NCI-H345 (cell line): ENCODE data around the gene EFNA4.
A peak's percentile ranks its signal among the peaks of the same experiment; 100 is the strongest.

ENCODE experiments used
- DNase-seq: peaks from one replicate; lab custom pipeline; 2025; lab: John Stamatoyannopoulos, UW

EFNA4 gene

DNA sequence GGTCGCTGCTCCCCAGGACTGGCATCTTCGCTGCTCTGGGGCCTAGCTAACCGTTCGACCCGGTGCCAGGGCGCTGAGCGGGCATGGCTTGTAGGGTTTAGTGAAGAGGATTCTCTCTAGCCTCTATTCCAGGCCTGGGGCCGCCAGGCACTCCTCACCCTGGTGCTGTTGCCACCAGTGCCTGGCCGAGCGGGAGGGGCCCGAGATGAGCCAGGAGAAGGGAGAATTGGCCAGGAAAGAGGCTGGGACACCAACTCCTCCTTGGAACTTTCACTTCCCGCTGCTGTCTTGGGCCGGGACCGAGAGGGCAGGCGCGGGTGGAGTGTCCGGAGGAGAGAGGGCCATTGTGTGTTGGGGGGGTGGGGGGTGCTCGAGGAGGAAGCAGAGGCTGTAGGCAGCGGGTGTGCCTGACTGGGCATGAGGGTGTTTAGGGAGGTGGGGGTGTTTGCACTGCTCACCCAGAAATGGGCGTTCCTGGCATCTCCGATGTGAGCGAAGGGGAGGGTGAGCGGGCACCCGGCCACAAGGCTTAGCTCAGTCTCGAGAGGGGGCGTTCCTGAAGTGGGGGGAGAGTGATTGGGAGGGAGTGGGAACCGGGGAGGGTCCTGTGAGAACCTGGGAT lies 11.7 kb upstream of the EFNA4 start:
- peak; percentile 91 for DNase-seq

DNA sequence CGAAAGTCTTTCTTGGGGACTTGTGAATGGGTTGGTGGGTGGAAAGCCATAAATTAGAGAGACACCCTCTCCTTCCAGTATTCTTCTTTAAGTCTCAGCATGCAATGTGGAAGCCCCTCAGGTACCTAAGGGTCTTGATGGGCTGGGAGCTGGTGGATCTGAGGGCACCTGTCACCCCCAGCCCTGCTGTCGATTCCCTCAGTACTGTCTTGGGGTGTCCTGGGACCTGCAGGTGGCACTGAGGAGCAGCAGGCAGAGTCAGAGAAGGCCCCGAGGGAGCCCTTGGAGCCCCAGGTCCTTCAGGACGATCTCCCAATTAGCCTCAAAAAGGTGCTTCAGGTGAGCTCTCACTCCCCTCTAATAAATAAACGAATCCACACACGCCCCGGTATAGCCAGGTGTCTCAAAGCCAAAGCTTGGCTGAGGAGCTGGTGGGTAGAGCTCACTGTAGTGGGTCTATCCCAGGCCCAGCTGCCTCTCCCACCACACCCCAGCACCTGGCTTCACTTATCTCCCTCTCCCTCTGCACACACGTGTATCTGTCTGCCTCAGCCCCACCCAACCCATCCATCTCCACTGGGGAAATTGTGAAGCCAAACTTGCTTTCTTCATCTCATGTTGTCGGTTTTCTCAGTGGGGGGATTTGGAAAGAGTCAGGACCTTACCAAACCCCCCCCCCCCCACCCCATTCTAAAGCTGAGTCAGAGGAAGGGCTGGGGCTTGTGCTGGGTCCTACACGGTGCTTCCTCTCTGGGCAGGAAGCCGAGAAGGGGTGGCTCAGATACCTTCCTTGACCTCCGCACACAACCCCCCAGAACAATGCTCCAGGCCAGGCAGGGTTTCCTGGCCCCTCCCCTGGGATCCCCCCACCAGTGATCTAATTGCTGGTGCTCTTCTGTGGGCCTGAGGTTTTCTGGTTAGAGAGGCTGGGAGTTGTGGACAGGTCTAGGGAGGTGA lies 10.8 kb upstream of the EFNA4 start:
- peak; percentile 55 for DNase-seq

GRCh38 chr1:155053531-155054105 lies 9.9 kb upstream of the EFNA4 start:
- DNase-seq = no peak

- no peak for DNase-seq
These were observed 6.4 kb upstream of the EFNA4 start for GRCh38 chr1:155057104-155057503.

GRCh38 chr1:155057788-155058211 lies 5.7 kb upstream of the EFNA4 start:
- DNase-seq = no peak

GRCh38 chr1:155060736-155061135 lies 2.8 kb upstream of the EFNA4 start:
- DNase-seq = no peak

DNA sequence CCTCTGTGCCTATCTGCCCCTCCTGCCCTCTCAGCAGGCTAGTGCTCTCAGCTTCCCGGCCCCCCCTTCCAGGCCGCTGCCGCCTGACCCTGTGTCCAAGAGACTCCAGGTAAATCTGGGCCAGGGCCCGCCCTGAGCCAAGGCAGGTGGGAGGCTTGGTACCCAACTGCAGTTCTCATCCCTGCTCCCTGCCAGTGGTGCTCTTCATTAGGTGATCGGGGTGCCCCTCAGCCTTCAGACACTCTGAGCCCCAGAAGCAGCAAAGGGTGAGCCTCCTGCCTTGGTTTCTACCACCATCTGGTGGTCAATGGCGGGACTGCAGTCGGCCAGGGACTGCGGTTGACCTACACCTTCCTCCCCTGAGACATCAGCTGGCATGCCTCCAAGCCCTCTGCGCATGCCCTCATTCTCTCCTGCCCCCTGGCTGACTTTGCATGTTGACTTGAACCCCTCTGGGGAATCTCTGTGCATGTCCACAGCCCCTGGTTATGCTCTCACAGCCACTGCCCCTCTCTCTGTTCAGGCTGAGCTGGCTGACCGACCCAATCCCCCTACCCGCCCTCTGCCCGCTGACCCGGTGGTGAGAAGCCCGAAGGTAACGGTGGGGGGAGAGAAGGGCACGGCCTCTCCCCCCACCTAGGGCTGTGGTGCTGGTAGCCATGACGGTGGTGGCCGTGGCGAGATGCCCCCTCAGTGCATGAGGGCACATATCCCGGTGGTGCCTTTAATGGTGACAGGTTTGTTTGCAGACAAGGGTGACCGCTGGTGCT lies 2.0 kb upstream of the EFNA4 start:
- DNase-seq = peak; percentile 98

DNA sequence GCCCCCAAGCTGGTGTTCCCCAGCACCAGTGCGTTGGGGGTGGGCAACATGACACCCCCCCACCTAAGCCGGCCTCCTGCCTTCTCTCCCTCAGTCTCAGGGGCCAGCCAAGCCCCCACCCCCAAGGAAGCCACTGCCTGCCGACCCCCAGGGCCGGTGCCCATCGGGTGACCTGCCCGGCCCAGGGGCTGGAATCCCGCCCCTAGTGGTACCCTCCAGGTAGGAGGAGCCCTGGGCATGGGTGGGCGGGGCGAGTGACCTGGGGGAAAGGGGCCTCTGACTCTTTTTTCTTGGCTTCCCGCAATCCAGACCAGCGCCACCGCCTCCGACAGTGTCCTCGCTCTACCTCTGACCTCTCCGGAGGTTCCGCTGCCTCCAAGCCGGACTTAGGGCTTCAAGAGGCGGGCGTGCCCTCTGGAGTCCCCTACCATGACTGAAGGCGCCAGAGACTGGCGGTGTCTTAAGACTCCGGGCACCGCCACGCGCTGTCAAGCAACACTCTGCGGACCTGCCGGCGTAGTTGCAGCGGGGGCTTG lies 1.3 kb upstream of the EFNA4 start:
- no peak for DNase-seq

DNA sequence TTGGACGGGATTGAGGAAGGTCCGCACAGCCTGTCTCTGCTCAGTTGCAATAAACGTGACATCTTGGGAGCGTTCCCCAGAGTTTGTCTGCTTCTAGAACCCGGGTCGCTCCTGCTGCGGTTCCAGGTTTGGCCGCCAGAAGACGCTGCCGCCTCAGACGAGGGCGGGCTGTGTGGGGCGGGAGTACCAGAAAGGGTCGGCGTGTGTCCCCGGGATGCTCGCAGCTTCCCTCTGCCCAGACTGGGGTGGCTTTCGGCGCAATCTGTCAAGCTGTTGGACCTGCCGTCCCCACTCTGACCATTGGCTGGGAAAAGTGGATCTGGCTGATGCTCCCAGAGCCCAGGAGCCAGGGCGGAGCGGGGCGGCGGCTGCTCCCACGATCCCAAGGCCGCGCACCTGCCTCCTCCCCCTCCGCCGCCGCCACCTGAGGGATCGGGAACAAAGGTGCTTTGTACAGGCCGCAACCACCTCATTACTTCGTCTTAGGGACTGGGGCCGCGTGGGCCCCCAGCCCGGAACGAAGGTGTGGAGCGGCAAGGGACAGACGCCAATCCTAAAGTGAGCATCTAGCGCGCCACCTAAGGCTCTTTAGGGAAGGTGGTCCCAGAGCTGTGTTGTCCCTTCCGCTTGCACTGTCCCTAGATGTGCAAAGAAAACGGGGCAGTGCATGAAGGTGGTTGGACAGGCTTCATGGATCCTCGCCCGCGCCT lies 683 bp upstream of the EFNA4 start:
- DNase-seq = peak; percentile 84

GRCh38 chr1:155064111-155064831 lies 731 bp downstream of the EFNA4 start:
- DNase-seq = peak; percentile 81

DNA sequence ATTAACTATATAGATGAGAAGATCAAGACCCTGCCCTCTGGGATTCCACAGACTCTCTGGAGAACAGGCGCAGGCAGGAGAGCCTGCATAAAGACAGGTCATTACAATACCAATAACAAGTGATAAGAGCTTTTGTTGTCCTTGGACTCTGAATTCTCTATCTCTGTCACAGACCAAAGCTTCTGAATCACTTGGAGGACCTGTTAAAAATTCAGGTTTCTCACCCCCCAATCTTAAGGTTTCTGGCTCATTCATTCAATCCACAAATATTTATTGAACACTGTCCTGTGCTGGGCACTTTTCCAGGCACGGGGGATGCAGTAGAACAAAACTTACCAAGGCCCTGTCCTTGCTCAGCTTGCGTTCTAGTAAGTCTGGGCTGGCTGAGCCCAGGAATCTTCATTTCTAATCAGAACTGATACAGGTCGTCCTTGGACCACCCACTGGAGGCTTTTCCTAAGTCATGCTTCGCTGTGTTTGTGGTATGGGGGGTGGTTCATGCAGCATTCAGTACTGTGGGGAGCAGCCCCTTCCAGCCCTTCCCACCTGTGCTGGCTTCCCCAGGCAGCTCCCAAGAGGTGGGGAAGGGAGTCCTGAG lies 1.4 kb downstream of the EFNA4 start:
- no peak for DNase-seq

GRCh38 chr1:155066777-155067176 lies 3.2 kb downstream of the EFNA4 start:
- no peak for DNase-seq

GRCh38 chr1:155068599-155068998 lies 5.1 kb downstream of the EFNA4 start:
- no peak for DNase-seq

- peak; percentile 84 for DNase-seq
These were observed 6.1 kb downstream of the EFNA4 start for GRCh38 chr1:155069551-155070157.

GRCh38 chr1:155070158-155070621 lies 6.7 kb downstream of the EFNA4 start:
- DNase-seq = peak; percentile 88

DNA sequence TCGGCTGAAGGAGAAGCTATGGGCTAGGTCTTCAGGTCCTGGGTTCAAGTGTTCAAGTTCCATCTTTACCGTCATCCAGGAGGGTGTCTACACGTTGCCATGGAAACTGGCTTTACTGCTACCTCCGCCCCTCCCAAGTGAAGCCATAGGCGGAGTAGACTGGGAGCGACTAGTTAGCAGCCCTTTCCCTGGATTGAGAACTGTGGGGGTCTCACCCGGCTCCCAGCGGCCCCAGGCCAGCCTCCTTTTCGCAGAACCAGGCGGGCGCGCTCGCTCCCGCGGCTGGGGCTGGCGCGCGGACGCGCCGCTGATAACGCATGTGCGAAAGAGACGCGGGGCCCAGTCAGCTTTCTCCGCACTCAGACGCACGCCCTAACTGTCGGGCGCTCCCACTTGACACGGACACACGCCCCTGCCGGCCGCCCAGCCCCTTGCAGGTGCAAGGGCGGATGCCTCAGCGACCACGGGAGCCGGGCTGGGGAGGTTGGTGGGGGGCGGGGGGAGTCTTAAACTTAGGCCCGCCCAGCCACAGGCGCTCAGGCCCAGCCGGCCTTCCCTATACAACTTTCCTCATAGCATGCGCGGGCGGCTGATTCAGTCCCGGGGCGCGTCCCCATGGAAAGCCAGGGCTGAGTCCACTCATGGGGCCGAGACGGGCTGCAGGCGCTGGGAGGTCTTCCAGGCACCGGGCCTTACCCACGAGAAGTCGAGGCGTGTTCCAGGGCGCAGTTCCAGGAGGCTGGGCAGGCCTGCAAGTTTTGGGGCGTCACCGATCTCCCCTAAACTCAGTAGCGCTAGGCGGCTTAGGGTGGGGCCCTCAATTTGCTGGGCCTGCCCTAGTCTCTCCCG lies 7.4 kb downstream of the EFNA4 start:
- DNase-seq = peak; percentile 93

DNA sequence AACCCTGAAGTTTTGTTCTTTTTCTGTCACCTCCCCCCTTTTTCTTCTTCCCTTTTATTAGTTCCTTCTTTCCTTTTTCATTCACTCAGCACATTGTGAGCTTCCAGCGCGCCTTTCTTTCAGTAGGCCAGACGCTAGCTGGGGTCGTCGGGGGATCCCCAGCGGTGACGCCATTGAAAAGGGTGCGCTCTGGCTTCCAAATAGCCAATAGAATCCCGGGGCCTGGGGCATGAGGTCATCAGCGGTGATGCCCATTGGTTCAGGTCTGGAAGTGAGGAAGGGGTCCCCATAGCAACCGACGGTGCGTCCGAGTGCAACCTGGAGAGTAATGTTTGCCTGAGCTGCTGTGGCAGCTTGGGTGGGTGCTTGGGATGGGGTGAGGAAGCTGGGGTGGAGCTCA lies 8.2 kb downstream of the EFNA4 start:
- DNase-seq = no peak

- no peak for DNase-seq
These were observed 9.2 kb downstream of the EFNA4 start for GRCh38 chr1:155072531-155073289.
